Fibroblast of lung (primary cell): ENCODE data around the gene MRAS. TPM values are rescaled to one million over a fixed set of nuclear protein-coding genes. Genes with fewer than 3 reads are reported as not detected.

Experiments used
- DNase-seq, 2 donors: peaks; one replicate each; pipeline versions ENCODE4 v3.0.0 to v3.0.0-alpha.2; 2010; ENCODE audit warnings: low read depth in 2 of 2
- H2AFZ ChIP-seq: 2 replicates; pipeline ENCODE4 v1.5.1; 2012; ENCODE audit warnings: low read length, control low read depth, inconsistent platforms
- H3K27ac ChIP-seq: 2 replicates; pipeline ENCODE4 v1.5.1; 2011; ENCODE audit warnings: low read length, control low read depth; ENCODE audit not compliant: insufficient read depth
- H3K27me3 ChIP-seq: 2 replicates; pipeline ENCODE4 v1.5.1; 2011; ENCODE audit warnings: mild to moderate bottlenecking, low read length; ENCODE audit not compliant: control insufficient read depth, insufficient read depth
- H3K36me3 ChIP-seq: 2 replicates; pipeline ENCODE4 v1.5.1; 2011; ENCODE audit warnings: low read length; ENCODE audit not compliant: control insufficient read depth, insufficient read depth
- H3K4me1 ChIP-seq: 2 replicates; pipeline ENCODE4 v1.5.1; 2011; ENCODE audit warnings: low read length; ENCODE audit not compliant: control insufficient read depth, insufficient read depth; ENCODE audit errors: extremely low read depth
- H3K4me2 ChIP-seq: 2 replicates; pipeline ENCODE4 v1.5.1; 2011; ENCODE audit warnings: low read length, control low read depth; ENCODE audit not compliant: insufficient read depth; ENCODE audit errors: extremely low read depth
- H3K4me3 ChIP-seq, 4 experiments: fragments of 200-600 bp in 1 of 4; sonication (generic) in 1 of 4; replicated peaks in 1 of 4; 2 replicates each; pipeline ENCODE4 v1.5.1; 2011 to 2016; ENCODE audit warnings: low read length in 4 of 4, low read depth in 3 of 4, mild to moderate bottlenecking in 3 of 4, control low read depth in 2 of 4, inconsistent platforms in 1 of 4, mixed read lengths in 1 of 4; ENCODE audit not compliant: insufficient read depth in 1 of 4; ENCODE audit errors: control extremely low read depth in 1 of 4
- H3K79me2 ChIP-seq: 2 replicates; pipeline ENCODE4 v1.5.1; 2012; ENCODE audit warnings: mild to moderate bottlenecking, low read length, inconsistent platforms; ENCODE audit not compliant: control insufficient read depth, insufficient read depth
- H3K9ac ChIP-seq: 2 replicates; pipeline ENCODE4 v1.5.1; 2011; ENCODE audit warnings: mild to moderate bottlenecking, low read length, control low read depth; ENCODE audit not compliant: insufficient read depth
- H3K9me3 ChIP-seq: 2 replicates; pipeline ENCODE4 v1.5.1; 2012; ENCODE audit warnings: low read depth, low read length; ENCODE audit not compliant: control insufficient read depth, insufficient read depth
- H4K20me1 ChIP-seq: 2 replicates; pipeline ENCODE4 v1.5.1; 2011; ENCODE audit warnings: low read length; ENCODE audit not compliant: control insufficient read depth, insufficient read depth; ENCODE audit errors: extremely low read depth
- CTCF ChIP-seq, 2 donors: IDR thresholded peaks in 1 of 2; conservative IDR thresholded peaks in 1 of 2; 1 replicate in 1 of 2; 2 replicates in 1 of 2; pipeline ENCODE4 v1.5.1; 2011 to 2012; ENCODE audit warnings: low read length in 2 of 2, control low read depth in 1 of 2, inconsistent platforms in 1 of 2, low read depth in 1 of 2, mild to moderate bottlenecking in 1 of 2
- EZH2 ChIP-seq: IDR thresholded peaks from 2 replicates; pipeline ENCODE4 v1.5.1; 2012; ENCODE audit warnings: low read length, control low read depth, mild to moderate bottlenecking; ENCODE audit errors: missing control alignments
- polyA plus RNA-seq, 2 donors: library from polyadenylated mRNA; depleted of rRNA in 1 of 2; stranded (reverse) in 1 of 2; unstranded in 1 of 2; fragments of >200 nt; gene quantifications; 2 replicates each; pipeline ENCODE4 v1.2.1, GENCODE V29; 2011 to 2012; ENCODE audit warnings: missing spikeins in 1 of 2
- total RNA-seq: library from RNA; depleted of rRNA; stranded (reverse); fragments of >200 nt; gene quantifications from 2 replicates; pipeline ENCODE4 v1.2.1, GENCODE V29; 2014

The MRAS gene
- total and polyA plus RNA-seq, 2 donors (not counting 1 experiment from before 2014, with no cell fraction given) = 35.3 to 73.0 TPM

DNA sequence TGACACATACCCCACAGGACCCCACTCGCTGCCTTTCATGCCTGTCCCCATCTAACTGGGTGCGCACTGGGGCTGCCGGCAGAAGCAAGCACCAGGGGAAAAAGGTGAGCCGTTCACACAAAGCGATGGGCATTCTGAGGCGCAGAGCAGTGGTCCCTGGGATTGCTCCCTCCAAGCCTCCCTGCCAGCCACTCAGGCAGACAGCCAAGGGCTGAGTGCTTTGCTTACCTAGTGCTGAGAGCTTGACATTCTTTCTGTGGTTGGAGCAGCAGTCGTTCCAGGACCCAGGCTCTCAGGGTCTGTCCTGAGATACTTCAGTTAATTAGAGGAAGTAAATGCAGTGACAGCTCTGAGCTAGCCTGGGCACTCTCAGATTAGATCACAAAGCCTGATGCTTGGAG, 91.7 kb downstream of the MRAS start:
- H3K27ac ChIP-seq = no peak overlapping the region
- H3K4me1 ChIP-seq = no peaks in the 10 kb centered on the region

GRCh38 chr3:138440596-138440995, 92.2 kb downstream of the MRAS start:
- Histone ChIP-seq H3K27me3 (peaks cover 10% of the 10 kb centered on the region), H3K27ac (no peak overlapping the region), H3K36me3 (no peaks in the 10 kb centered on the region), H3K79me2 (no peaks in the 10 kb centered on the region), H3K4me3 (no peak overlapping the region), H3K9me3 (no peaks in the 10 kb centered on the region), H3K4me2 (no peak overlapping the region), H3K9ac (no peak overlapping the region), H3K4me1 (no peaks in the 10 kb centered on the region), H2AFZ (no peak overlapping the region), H4K20me1 (no peaks in the 10 kb centered on the region)
- peak in 1 of 2 donors; percentile 33 for DNase-seq
- TF ChIP-seq CTCF (conservative IDR thresholded peaks at IDR 0.05 in 1 of 2, IDR thresholded peaks at IDR 0.05 in 1 of 2; ENCODE audit: low read depth in 1 of 2, low read length in 2 of 2) (no peak), EZH2 (no peak)

More for the DNA sequence above, 91.7 kb downstream of the MRAS start:
- H3K9ac ChIP-seq = no peak overlapping the region
- no peak overlapping the region for H2AFZ ChIP-seq
- peak in 1 of 2 donors; percentile 64 for DNase-seq
- H3K36me3 ChIP-seq = no peaks in the 10 kb centered on the region
- H3K9me3 ChIP-seq = no peaks in the 10 kb centered on the region
- no peak overlapping the region for H3K4me2 ChIP-seq
- peaks cover 15% of the 10 kb centered on the region for H3K27me3 ChIP-seq
- H4K20me1 ChIP-seq = no peaks in the 10 kb centered on the region
- H3K4me3 ChIP-seq = no peak overlapping the region
- H3K79me2 ChIP-seq = no peaks in the 10 kb centered on the region
- no peak for TF ChIP-seq CTCF (conservative IDR thresholded peaks at IDR 0.05 in 1 of 2, IDR thresholded peaks at IDR 0.05 in 1 of 2; ENCODE audit: low read depth in 1 of 2, low read length in 2 of 2)
- no peak for TF ChIP-seq EZH2

- Histone ChIP-seq H3K9me3 (no peaks in the 10 kb centered on the region), H2AFZ (no peak overlapping the region), H3K4me1 (no peaks in the 10 kb centered on the region), H3K36me3 (no peaks in the 10 kb centered on the region), H4K20me1 (no peaks in the 10 kb centered on the region), H3K27ac (no peak overlapping the region), H3K9ac (no peak overlapping the region), H3K27me3 (peaks cover 5% of the 10 kb centered on the region), H3K4me2 (no peak overlapping the region), H3K79me2 (no peaks in the 10 kb centered on the region), H3K4me3 (no peak overlapping the region)
- no peak for DNase-seq
- no peak for TF ChIP-seq EZH2
- no peak for TF ChIP-seq CTCF (conservative IDR thresholded peaks at IDR 0.05 in 1 of 2, IDR thresholded peaks at IDR 0.05 in 1 of 2; ENCODE audit: low read depth in 1 of 2, low read length in 2 of 2)
Observed at GRCh38 chr3:138441256-138441655, 92.9 kb downstream of the MRAS start.
